Epithelial cell of prostate (primary cell): ENCODE data around the gene PEX3.
A peak's percentile ranks its signal among the peaks of the same experiment; 100 is the strongest.

Experiments used
- DNase-seq: peaks from one replicate; pipeline ENCODE4 v3.0.0-alpha.2; 2011; ENCODE audit warnings: low read depth, low spot score
- H3K27ac ChIP-seq: fragments of 450-650 bp; 2 replicates; pipeline ENCODE4 v1.5.1; 2017; ENCODE audit warnings: mild to moderate bottlenecking

Gene PEX3, protein sequence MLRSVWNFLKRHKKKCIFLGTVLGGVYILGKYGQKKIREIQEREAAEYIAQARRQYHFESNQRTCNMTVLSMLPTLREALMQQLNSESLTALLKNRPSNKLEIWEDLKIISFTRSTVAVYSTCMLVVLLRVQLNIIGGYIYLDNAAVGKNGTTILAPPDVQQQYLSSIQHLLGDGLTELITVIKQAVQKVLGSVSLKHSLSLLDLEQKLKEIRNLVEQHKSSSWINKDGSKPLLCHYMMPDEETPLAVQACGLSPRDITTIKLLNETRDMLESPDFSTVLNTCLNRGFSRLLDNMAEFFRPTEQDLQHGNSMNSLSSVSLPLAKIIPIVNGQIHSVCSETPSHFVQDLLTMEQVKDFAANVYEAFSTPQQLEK

DNA sequence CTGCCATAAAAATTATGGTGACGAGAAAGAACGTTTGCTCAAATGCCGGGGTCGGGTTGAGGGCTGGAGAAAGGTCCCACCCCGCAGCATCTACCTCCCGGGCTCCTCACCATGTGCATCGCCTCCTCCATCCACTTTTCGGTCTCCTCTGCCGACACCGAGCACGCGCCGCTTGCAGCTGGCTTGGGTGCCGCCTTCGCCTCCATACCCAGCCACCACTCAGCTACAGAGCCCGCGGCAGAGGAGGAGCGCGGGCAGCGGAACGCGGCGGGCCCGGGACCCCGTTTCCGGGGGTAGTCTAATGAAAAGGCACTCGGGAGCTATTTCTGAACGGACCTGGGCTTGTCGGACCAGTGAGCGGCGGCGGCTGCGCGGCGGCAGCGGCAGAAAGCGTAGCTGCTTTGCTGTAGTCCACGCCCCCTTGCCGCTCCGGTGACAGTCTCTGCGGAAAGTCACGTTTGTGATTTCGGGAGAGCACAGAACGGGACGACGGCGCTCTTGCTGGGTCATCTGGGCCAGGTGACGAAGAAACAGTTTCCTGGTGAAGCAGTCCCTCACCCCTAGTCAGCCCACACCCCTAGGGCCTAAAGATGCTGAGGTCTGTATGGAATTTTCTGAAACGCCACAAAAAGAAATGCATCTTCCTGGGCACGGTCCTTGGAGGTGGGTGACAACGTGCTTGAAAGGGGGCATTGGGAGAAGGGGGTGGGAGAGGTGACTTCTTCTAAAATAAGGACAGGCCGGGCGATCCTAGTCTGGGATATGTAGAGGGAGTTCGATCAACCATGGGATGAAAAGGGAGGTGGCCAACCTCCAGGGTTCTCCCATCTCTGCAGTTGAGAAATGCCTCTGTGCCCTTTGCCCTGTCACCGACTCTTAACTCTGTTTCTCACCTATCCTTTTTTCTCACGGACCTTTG, at the start of gene PEX3, which contains the start of gene ADAT2:
Gene PEX3 (plus strand): TSS at position 353 of the 919 bp plus-strand sequence. CDS start 238 bp downstream, at position 591.
Gene ADAT2 (minus strand): TSS at position 243 of the 919 bp plus-strand sequence. CDS start 37 bp downstream, at position 206.
- peak; percentile 77 for DNase-seq

DNA sequence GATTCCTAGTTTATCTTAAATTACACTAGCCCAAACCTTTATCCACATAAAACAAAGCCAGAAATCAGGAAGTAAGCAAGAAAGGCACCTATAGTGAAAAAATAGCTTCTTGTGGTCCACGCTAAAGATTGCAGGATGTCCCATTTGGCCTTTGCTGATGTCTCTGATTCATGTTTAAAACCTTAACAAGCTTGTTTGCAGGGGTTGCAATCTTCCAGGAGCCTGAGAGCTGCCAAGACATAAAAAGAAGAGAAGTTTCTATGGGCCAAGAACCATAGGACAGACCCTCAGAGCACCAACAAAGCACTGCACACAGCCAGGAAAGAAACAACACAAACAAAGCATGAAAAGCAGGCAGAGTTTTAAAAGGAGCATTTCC, 49.5 kb upstream of the PEX3 start:
- DNase-seq = no peak
- peak overlapping the region; percentile 78 for H3K27ac ChIP-seq

More for the DNA sequence above, at the start of gene PEX3, which contains the start of gene ADAT2:
- peak within 1 kb of the TSS; percentile 45 for H3K27ac ChIP-seq

DNA sequence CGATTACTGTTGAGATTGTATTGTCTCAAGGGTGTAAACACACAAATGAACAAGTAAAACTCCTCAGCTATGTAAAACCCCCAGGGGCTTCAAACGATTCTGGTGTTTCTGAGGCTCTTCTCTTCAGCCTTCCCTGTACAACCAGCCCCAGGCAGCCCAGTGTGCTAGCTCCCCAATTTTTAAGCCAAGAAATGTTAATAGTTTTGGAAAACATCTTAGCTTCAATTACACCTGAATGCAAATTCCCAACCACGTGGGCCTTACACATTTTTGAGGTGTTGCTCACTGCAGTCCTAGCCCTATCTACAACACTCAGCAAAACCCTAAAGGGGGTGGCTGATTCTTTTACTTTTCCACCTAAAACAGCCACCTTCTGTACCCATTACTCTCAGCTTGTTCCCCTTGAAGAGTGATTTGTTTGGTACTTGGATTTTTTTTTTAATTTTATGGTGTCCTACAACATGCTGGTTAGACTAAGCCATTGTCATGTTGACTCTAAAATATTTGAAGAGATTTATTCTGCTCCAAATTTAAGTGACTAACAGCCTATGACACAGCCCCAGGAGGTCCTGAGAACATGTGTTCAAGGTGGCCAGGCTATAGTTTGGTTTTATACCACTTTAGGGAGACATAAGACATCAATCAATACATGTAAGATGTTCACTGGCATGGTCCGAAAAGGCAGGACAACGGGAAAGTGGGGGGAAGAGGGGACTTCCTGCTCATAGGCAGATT, 48.8 kb upstream of the PEX3 start:
- no peak for DNase-seq

DNA sequence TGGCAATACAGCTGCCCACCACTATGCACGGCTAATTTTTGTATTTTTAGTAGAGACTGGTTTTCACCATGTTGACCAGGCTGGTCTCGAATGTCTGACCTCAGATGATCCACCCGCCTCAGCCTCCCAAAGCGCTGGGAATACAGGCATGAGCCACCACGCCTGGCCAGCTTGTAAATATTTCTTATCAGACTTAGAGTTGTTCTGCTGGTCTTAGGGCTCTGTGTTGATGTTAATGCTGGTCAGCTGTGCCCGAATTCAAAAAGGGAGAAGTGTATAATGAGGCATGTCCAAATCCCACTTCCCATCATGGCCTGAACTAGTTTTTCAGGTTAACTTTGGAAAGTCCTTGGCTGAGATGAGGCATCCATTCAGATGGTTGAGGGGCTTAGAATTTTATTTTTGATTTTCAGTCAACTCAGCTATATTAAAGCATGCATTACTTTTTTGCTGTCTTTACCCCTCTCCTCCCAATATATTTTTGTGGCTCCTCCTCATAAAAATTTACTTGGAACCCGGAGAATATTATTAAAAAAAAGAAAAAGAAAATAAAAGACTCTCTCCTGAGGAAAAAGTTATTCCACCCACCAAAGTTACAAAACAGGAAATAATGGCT, 47.8 kb upstream of the PEX3 start:
- H3K27ac ChIP-seq = no peak overlapping the region
- no peak for DNase-seq

More for the DNA sequence above, 48.8 kb upstream of the PEX3 start:
- H3K27ac ChIP-seq = peak overlapping the region; percentile 78

DNA sequence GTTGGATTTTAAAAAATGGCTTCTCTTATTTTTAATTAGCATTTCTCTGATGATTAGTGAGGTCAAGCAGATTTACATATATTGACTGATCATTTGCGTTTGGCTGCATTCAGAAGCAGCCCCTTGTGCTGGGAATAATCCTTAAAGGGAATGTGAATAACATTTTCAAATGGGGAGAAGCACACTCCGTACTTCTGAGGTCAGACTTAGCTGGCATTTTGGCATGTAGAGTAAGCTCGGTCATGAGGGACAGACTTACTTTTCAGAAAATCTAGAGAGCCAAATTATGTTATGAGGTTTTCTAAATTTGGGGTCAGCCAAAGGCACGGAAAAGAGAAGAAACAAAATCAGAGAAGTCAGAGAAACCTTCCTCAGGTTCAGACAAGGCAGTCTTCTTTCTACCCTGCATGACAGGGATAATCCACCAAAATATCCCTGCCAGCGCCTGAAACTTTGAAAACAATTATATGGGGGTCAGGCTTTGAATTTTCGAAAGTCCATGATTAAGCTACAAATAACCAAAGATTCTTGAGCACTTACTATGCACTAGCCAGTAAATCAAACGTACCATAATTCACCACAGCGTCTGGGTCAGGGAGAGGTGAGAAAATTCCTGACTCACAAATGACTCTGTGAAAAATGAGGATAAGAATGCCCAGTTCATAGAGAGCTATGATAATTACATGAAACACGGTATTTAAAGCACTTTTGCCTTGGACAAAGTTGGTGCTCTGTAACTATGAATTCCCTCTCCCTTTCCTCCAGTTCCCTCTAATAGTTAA, 45.0 kb upstream of the PEX3 start:
- DNase-seq = peak; percentile 43
- peak overlapping the region; percentile 34 for H3K27ac ChIP-seq

DNA sequence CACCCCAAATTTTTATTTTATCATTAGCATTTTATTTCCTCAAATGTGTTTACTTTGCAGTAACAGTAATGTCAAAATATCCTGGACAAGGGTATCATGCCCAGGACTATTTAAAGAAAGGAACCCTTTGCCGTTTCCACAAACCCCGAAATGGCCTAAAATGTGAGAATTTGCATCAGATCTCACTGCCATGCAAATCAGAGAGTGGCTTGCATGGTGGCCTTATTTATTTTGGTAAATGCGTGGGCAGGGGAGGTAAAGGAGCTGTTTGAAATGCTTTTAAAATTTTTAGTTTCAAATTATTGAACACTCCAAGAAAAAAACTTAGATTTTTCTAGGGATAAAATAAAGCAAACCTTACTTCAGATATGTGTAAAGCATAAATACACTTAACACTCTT, 43.9 kb upstream of the PEX3 start:
- no peak overlapping the region for H3K27ac ChIP-seq
- no peak for DNase-seq

DNA sequence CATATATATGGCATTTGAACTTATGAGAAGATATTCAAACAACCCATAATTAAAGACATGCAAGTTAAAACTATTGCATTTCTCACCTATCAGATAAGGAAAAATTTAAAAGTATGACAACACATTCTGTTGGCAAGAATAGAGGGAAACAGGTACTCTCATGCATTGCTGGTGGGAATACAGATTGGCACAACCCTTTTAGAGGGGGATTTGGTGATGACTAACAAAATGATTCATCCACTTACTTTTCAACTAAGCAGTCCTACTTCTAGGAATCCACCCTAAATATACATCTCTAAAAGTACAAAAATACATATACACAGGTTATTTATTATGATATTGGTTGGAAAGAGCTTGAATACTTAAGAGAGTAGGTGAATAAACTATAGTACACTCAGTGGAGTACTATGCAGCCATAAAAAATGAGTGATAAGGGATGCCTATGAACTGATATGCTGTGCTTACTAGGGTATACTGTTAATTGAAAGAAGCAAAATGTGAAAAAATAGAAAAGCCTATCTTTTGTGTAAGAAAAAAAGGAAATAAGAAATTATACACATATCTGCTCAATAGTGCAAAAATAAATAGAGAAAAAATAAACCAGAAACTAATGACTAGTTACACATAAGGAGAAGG, 42.3 kb upstream of the PEX3 start:
- no peak for DNase-seq
- H3K27ac ChIP-seq = no peak overlapping the region

DNA sequence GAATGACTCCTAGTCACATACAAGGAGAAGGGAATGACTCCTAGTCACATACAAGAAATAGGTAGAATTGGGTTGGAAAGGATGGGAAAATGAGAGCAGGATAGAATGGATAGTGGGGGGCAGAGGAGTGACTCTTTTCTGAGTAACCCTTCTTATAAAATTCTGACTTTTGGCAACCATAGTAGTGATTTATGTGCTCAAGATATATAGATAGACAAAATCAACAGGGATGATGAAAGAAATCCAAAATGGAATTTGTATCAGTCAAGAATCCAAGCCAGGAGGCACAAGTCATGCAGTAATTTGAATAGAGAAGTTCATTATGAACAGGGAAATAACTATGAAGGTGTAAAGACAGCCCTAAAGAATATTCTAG, 41.8 kb upstream of the PEX3 start:
- no peak for DNase-seq
- H3K27ac ChIP-seq = no peak overlapping the region

DNA sequence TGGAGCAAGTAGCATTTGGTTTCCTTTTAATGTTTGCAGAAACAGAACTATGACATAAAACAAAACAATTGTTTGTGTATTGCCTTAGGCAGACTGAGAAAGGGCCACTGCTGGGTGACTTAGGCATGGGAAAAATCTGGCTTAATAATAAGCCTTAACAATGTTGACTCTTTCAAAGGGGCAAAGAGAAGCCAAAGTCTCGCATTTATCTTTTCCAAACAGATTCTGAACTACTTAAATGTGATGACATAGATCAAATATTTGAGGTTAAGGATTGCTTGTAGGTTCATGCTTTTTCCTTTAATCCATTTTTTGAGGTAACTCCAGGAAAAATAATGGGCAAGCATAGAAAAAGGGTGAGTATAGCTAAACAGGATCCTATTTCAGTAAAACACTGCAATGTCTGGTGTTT, 39.7 kb upstream of the PEX3 start:
- no peak for DNase-seq
- peak overlapping the region; percentile 68 for H3K27ac ChIP-seq

DNA sequence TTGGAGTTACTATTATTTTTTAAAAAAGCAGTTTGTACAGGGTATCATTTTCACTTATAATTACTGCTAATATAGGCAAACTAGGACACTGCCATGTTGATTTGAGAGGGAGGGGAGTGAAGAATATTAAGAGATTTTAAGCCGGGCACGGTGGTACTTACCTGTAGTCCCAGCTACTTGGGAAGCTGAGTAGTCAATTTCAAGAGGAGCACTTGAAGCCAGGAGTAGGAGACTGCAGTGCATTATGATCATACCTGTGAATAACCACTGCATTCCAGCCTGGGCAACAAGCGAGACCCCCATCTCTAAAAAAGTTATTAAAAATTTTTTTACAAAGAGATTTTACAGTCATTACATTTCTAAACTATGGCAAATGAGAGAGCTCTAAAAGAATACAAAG, 35.8 kb upstream of the PEX3 start:
- no peak overlapping the region for H3K27ac ChIP-seq
- DNase-seq = no peak

DNA sequence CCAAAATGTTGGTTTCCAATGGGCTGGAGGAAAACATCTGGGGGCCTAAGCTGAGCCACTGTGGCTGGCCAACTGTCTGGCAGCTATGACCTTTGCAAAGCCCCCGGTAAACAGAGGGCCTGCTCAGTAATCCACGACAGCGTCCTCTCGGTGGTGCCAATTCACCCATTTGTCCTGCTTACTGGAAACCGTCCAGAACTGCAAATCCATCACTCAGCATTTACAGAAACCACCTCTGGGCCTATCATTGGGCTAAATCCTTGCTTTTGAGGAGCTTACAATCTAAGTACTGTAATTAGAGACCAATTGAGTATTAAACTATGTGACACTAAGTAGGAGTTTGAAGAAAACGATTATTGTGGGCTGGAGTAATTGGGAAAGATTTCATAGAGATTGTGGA, 31.1 kb upstream of the PEX3 start:
- H3K27ac ChIP-seq = no peak overlapping the region
- no peak for DNase-seq

DNA sequence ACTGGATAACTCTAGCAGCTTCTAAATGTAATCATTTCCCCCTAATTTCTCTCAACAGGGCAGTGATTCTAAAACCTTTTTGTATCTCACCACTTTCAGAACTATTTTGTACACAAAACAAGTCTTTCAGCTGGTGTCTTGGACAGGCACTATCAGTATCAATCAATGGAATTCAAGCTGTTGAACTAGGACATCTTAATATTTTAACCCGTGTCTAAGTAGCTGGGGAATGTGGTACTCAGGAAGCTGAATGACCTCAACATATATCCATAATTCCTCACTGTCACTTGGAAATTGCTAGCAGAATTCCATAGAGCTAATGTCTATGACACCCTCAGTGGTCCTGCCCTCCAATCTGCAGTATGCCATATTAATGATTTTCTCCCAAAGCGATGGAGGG, 24.6 kb upstream of the PEX3 start:
- no peak for DNase-seq
- H3K27ac ChIP-seq = no peak overlapping the region

DNA sequence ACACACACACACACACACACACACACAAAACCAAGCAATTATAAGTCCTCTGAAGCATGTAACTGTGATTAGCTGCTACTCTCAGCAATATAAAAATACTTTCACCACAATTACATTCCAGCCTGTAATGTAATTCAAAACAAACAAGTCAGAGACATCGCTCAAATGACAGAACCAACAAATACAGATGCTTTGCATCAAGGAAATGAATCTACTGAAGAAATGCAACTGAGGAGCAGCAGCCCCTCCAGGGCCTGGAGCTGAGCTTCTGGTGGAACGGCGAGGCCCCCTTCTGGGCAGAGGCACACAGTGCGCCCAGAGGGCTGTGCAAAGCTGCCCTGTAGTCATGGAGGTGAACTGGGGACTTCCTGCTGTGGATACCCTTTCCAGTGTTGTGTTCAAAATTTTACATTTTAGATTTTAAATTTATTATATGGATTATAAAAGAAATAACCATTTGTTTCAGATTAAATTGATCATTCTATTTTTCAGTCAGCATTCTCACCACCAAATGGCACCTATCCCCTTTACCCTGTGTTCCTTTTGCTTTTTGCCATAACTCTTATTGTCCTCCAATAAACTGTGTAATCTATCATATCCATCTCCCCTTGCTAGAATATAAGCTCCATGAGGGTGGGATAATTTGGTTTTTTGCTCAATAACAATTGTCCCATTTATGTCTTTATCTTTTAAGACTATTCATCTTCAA, 23.3 kb upstream of the PEX3 start:
- H3K27ac ChIP-seq = no peak overlapping the region
- no peak for DNase-seq

DNA sequence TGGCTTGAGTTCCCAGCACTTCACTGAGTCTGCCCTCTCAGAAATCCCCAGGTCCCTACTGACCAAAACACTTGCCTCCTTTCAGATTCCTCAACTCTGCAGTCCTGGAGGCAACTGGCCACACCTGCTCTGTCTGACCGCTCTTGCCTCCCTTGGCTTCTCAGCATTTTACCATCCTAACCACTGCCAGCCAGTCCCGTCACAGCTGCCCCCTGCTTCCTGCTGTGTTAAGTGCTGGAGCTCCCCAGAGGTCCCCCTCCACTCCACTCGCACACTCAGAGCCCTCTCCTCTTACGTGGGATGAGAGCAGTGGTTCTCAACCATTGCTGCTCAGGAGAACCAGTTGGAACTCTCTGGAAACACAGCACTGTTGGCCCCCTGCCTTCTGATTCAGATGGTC, 20.6 kb upstream of the PEX3 start:
- no peak overlapping the region for H3K27ac ChIP-seq
- no peak for DNase-seq

DNA sequence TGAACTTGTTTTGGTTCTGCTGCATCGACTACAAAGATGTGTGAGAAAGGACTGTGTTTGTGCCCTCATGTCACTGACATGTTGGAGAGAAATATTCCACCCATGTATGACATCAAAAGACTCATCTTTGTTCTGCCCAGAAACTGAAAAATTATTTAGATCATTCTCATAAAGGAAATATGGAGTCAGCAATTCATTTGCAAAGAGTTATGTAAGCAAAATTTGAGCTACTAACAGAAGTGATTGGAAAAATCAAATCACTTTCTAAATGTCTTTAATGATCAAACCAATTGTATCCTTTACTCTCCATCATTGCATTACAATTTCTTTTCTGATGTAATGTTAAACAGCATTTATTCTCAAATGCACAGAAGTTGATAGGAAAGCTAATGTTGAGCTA, 19.4 kb upstream of the PEX3 start:
- H3K27ac ChIP-seq = no peak overlapping the region
- DNase-seq = no peak

DNA sequence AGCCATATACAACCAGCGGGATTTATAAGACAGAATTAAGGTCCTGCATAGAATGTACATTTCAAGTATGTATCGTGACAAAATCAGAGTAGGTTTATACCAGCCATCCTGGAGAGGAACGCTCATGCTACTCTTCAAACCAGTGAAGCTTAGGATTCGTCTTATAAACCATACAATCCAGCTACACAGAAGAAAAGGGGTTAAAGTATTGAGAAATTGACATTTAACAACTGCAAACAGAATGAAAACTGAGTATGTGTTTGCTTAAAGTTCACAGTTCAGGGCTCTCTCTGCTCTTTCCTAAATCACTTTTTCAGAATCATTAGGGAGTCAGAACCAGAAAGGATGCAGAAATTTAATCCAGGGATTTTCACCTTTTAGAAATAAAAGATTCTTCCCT, 18.0 kb upstream of the PEX3 start:
- H3K27ac ChIP-seq = no peak overlapping the region
- no peak for DNase-seq

DNA sequence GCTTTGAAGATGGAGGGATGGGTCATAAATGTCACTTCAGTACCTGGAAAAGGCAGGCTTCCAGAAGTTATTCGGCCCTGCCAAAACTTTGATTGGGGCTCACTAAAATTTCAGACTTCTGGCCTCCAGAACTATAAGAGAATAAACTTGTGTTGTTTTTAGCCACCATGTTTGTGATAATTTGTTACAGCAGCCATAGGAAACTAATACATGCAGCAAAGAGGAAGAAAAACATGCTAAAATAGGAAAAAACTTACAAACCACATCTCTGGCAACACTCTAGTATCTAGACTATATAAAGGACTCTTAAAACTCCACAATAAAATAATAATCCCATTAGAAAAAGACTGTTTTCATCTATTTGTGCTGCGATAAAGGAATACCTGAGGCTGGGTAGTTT, 9.6 kb upstream of the PEX3 start:
- H3K27ac ChIP-seq = no peak overlapping the region
- DNase-seq = no peak
